HG03196 (cell line): ENCODE data around the gene DLEC1.
A peak's percentile ranks its signal among the peaks of the same experiment; 100 is the strongest.

ENCODE experiments used
- ATAC-seq: cut with Tn5 transposase; IDR thresholded peaks from one replicate; pipeline ENCODE4 v1.9.1; 2021; ENCODE audit not compliant: unreplicated experiment

The DLEC1 gene

GRCh38 chr3:38107911-38108648, 69.1 kb downstream of the DLEC1 start:
- ATAC-seq, result no peak

- no peak for ATAC-seq
Measured at GRCh38 chr3:38108649-38109579, 69.9 kb downstream of the DLEC1 start.

GRCh38 chr3:38109580-38110313, 70.7 kb downstream of the DLEC1 start:
- no peak for ATAC-seq

GRCh38 chr3:38110314-38111050, 71.5 kb downstream of the DLEC1 start:
- no peak for ATAC-seq

GRCh38 chr3:38111201-38111600, 72.2 kb downstream of the DLEC1 start:
- ATAC-seq, result no peak

GRCh38 chr3:38111696-38112377, 72.8 kb downstream of the DLEC1 start:
- no peak for ATAC-seq

- ATAC-seq, result no peak
Measured at GRCh38 chr3:38112378-38112761, 73.4 kb downstream of the DLEC1 start.

- no peak for ATAC-seq
Measured at GRCh38 chr3:38114052-38114874, 75.3 kb downstream of the DLEC1 start.

GRCh38 chr3:38114875-38115644, 76.1 kb downstream of the DLEC1 start:
- no peak for ATAC-seq

- ATAC-seq, result no peak
Measured at GRCh38 chr3:38115645-38116427, 76.8 kb downstream of the DLEC1 start.

GRCh38 chr3:38116471-38117162, 77.6 kb downstream of the DLEC1 start:
- no peak for ATAC-seq

GRCh38 chr3:38117163-38117716, 78.2 kb downstream of the DLEC1 start:
- ATAC-seq, result no peak

- ATAC-seq, result peak; percentile 60
Measured at GRCh38 chr3:38117748-38118420, 78.9 kb downstream of the DLEC1 start.

GRCh38 chr3:38118421-38119247, 79.6 kb downstream of the DLEC1 start:
- ATAC-seq, result no peak

GRCh38 chr3:38119248-38119544, 80.2 kb downstream of the DLEC1 start:
- ATAC-seq, result no peak
